ENCODE data around the gene MAST4. TPM values are rescaled to one million over a fixed set of nuclear protein-coding genes. Genes with fewer than 3 reads are reported as not detected.

Gene MAST4
- total and polyA plus RNA-seq, 2 of the 4 experiments (the other 2 are of a cell fraction) = 4.8 to 6.8 TPM

DNA sequence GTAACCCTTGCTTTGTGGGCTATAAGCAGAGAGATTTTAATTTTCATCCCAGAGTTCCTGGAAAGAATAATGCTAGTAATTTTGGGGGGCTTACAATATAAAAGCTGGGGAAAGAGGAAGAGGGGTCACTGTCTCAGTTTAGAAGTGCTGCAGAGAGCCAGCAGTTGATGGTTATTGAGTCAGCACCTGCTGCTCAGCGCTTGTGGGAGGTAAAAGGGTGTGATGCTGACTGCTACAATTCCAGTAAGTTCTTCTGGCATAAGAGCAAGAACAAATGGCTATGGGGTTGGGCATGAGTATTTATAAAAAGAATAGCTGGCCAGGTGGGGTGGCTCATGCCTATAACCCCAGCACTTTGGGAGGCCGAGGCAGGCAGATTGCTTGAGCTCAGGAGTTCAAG, 88.5 kb downstream of the MAST4 start:
- Histone ChIP-seq H3K9me1 (ENCODE audit: insufficient read depth, low read length) (no peaks in the 10 kb centered on the region), H3K4ac (ENCODE audit: low read depth, low read length) (no peak overlapping the region), H3K18ac (ENCODE audit: low read depth, low read length) (no peak overlapping the region), H4K5ac (ENCODE audit: low read depth, low read length) (no peak overlapping the region), H2AK5ac (ENCODE audit: low read depth, low read length) (no peak overlapping the region), H4K20me1 (ENCODE audit: insufficient read depth, low read length) (no peaks in the 10 kb centered on the region), H2BK20ac (ENCODE audit: low read depth, low read length) (no peak overlapping the region), H3K4me2 (ENCODE audit: low read depth, low read length) (no peak overlapping the region), H3K23ac (ENCODE audit: low read depth, low read length) (no peak overlapping the region), H3K56ac (ENCODE audit: extremely low read depth, insufficient read depth, low read length) (no peak overlapping the region), H2AK9ac (replicated peaks; ENCODE audit: low read depth, low read length, poor library complexity) (no peak overlapping the region), H3K79me1 (ENCODE audit: low read depth in 1 of 2, low read length in 2 of 2) (no peaks in the 10 kb centered on the region), H3K14ac (replicated peaks; ENCODE audit: low read depth, low read length) (no peak overlapping the region), H3K4me1 (ENCODE audit: control insufficient read depth, insufficient read depth, low read length) (no peaks in the 10 kb centered on the region), H2BK120ac (ENCODE audit: low read depth, low read length) (no peak overlapping the region), H4K8ac (ENCODE audit: low read depth in 2 of 2, low read length in 2 of 2) (no peak overlapping the region), H3K9me3 (ENCODE audit: control insufficient read depth, insufficient read depth, low read length) (no peaks in the 10 kb centered on the region), H3K27me3 (ENCODE audit: control insufficient read depth, insufficient read depth, low read length) (no peaks in the 10 kb centered on the region; the same call in 1 of the 2 replicates), H2BK15ac (ENCODE audit: low read depth, low read length) (no peak overlapping the region), H3K9ac (ENCODE audit: low read depth, low read length) (no peak overlapping the region), H3K27ac (ENCODE audit: insufficient read depth, low read length) (no peak overlapping the region), H4K91ac (ENCODE audit: insufficient read depth, low read depth, low read length) (no peak overlapping the region), H3K4me3 (ENCODE audit: insufficient read depth, low read depth, low read length) (no peak overlapping the region), H3K36me3 (ENCODE audit: control insufficient read depth, insufficient read depth, low read length) (no peaks in the 10 kb centered on the region), H2BK5ac (ENCODE audit: low read depth, low read length, poor library complexity, severe bottlenecking) (no peak overlapping the region), H2AFZ (replicated peaks; ENCODE audit: low read length, poor library complexity) (no peak overlapping the region)
- CTCF ChIA-PET = no interaction called here
- BruUV-seq (replicated peaks) = no TSS peak
- dilution Hi-C loops (cut with HindIII; ENCODE audit: low sequenced_read_pairs, unreplicated experiment) = no loop called here
- in situ Hi-C loops (cut with MboI; ENCODE audit: low sequenced_read_pairs) = no loop called here
- intact Hi-C loops (cut with micrococcal nuclease) = no loop called here
- ATAC-seq (ENCODE audit: low read depth) = no peak
- no peak for DNase-seq
- 100% methylated on average over 1 of the region's 2 CpGs; no CpG with 5 or more reads in 1 of the 2 experiments for WGBS, 2 experiments (ENCODE audit: extremely low coverage in 2 of 2, insufficient read length in 1 of 2)
- POLR2A ChIA-PET (ENCODE audit: unreplicated experiment) = no interaction called here
- no peak for TF ChIP-seq CEBPB (IDR thresholded peaks at IDR 0.05; ENCODE audit: low read depth, low read length)
- TF ChIP-seq RAD21 (IDR thresholded peaks at IDR 0.05; ENCODE audit: low read length) = no peak
- no peak for TF ChIP-seq RCOR1 (IDR thresholded peaks at IDR 0.05; ENCODE audit: insufficient replicate concordance, low read length)
- no peak for TF ChIP-seq MAFK (IDR thresholded peaks at IDR 0.05; ENCODE audit: low read depth, low read length)
- no peak for TF ChIP-seq BHLHE40 (IDR thresholded peaks at IDR 0.05; ENCODE audit: low read depth, low read length)
- no peak for TF ChIP-seq MAZ (IDR thresholded peaks at IDR 0.05; ENCODE audit: borderline replicate concordance, low read depth, low read length)
- TF ChIP-seq, protein P1, sequence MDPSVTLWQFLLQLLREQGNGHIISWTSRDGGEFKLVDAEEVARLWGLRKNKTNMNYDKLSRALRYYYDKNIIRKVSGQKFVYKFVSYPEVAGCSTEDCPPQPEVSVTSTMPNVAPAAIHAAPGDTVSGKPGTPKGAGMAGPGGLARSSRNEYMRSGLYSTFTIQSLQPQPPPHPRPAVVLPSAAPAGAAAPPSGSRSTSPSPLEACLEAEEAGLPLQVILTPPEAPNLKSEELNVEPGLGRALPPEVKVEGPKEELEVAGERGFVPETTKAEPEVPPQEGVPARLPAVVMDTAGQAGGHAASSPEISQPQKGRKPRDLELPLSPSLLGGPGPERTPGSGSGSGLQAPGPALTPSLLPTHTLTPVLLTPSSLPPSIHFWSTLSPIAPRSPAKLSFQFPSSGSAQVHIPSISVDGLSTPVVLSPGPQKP (IDR thresholded peaks at IDR 0.05; ENCODE audit: borderline replicate concordance, low read depth, low read length) = no peak
- no peak for TF ChIP-seq CHD1 (IDR thresholded peaks at IDR 0.05; ENCODE audit: low read depth, low read length)
- TF ChIP-seq, protein P2, sequence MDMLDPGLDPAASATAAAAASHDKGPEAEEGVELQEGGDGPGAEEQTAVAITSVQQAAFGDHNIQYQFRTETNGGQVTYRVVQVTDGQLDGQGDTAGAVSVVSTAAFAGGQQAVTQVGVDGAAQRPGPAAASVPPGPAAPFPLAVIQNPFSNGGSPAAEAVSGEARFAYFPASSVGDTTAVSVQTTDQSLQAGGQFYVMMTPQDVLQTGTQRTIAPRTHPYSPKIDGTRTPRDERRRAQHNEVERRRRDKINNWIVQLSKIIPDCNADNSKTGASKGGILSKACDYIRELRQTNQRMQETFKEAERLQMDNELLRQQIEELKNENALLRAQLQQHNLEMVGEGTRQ (IDR thresholded peaks at IDR 0.05; ENCODE audit: low read depth, low read length) = no peak
- TF ChIP-seq, protein P3, sequence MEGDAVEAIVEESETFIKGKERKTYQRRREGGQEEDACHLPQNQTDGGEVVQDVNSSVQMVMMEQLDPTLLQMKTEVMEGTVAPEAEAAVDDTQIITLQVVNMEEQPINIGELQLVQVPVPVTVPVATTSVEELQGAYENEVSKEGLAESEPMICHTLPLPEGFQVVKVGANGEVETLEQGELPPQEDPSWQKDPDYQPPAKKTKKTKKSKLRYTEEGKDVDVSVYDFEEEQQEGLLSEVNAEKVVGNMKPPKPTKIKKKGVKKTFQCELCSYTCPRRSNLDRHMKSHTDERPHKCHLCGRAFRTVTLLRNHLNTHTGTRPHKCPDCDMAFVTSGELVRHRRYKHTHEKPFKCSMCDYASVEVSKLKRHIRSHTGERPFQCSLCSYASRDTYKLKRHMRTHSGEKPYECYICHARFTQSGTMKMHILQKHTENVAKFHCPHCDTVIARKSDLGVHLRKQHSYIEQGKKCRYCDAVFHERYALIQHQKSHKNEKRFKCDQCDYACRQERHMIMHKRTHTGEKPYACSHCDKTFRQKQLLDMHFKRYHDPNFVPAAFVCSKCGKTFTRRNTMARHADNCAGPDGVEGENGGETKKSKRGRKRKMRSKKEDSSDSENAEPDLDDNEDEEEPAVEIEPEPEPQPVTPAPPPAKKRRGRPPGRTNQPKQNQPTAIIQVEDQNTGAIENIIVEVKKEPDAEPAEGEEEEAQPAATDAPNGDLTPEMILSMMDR (conservative IDR thresholded peaks at IDR 0.05; ENCODE audit: low read depth, low read length) = no peak
- TF ChIP-seq POLR2A (IDR thresholded peaks at IDR 0.05; ENCODE audit: low read depth, low read length) = no peak
- no peak for TF ChIP-seq FOS (IDR thresholded peaks at IDR 0.05; ENCODE audit: low read depth, low read length)
- no peak for TF ChIP-seq SMC3 (IDR thresholded peaks at IDR 0.05; ENCODE audit: low read depth, low read length)
- no peak for TF ChIP-seq RFX5 (IDR thresholded peaks at IDR 0.05; ENCODE audit: low read depth, low read length)
- no peak for TF ChIP-seq MXI1 (IDR thresholded peaks at IDR 0.05; ENCODE audit: borderline replicate concordance, low read depth, low read length)
- TF ChIP-seq NFE2L2 (IDR thresholded peaks at IDR 0.05; ENCODE audit: low read depth, low read length) = no peak

Measured in IMR-90 (cell line).